Neuronal stem cell (in vitro differentiated cells): ENCODE data around the gene SAMD4A.

Experiments
- DNase-seq: peaks from one replicate; pipeline ENCODE4 v3.0.0-alpha.2; 2013; ENCODE audit warnings: low spot score
- H2AFZ ChIP-seq: one replicate; pipeline ENCODE4 v1.6.1; 2013; ENCODE audit warnings: mild to moderate bottlenecking, low read length, inconsistent platforms
- H2AK5ac ChIP-seq: 2 replicates; pipeline ENCODE4 v1.6.1; 2013; ENCODE audit warnings: low read depth, mild to moderate bottlenecking, inconsistent platforms, low read length, moderate library complexity, mixed read lengths
- H2BK120ac ChIP-seq: 2 replicates; pipeline ENCODE4 v1.6.1; 2013; ENCODE audit warnings: low read depth, mild to moderate bottlenecking, inconsistent platforms, low read length, moderate library complexity, mixed read lengths
- H2BK12ac ChIP-seq: one replicate; pipeline ENCODE4 v1.6.1; 2013; ENCODE audit warnings: low read length, inconsistent platforms
- H2BK15ac ChIP-seq: 2 replicates; pipeline ENCODE4 v1.6.1; 2013; ENCODE audit warnings: mild to moderate bottlenecking, low read length, inconsistent platforms, mixed read lengths
- H2BK5ac ChIP-seq: one replicate; pipeline ENCODE4 v1.6.1; 2013; ENCODE audit warnings: inconsistent platforms, mild to moderate bottlenecking, low read length, moderate library complexity
- H3K14ac ChIP-seq: one replicate; pipeline ENCODE4 v1.6.1; 2013; ENCODE audit warnings: low read length, inconsistent platforms
- H3K18ac ChIP-seq: 2 replicates; pipeline ENCODE4 v1.6.1; 2013; ENCODE audit warnings: low read length, inconsistent platforms
- H3K23ac ChIP-seq: 2 replicates; pipeline ENCODE4 v1.6.1; 2013; ENCODE audit warnings: low read depth, mild to moderate bottlenecking, mixed read lengths, low read length, inconsistent platforms; ENCODE audit not compliant: poor library complexity
- H3K27ac ChIP-seq: replicated peaks from 3 replicates; pipeline ENCODE4 v1.5.1; 2013; ENCODE audit warnings: low read length, inconsistent platforms
- H3K27me3 ChIP-seq, 3 experiments: 2 replicates each; pipeline ENCODE4 v1.6.1; 2013; ENCODE audit warnings: low read length in 3 of 3, mild to moderate bottlenecking in 2 of 3, inconsistent platforms in 1 of 3, low read depth in 1 of 3, mixed read lengths in 1 of 3, moderate library complexity in 1 of 3; ENCODE audit not compliant: control insufficient read depth in 3 of 3, insufficient read depth in 3 of 3
- H3K36me3 ChIP-seq, 2 donors: replicated peaks in 1 of 2; 2 replicates each; pipeline ENCODE4 v1.6.1; 2013; ENCODE audit warnings: low read length in 2 of 2; ENCODE audit not compliant: control insufficient read depth in 2 of 2, insufficient read depth in 2 of 2
- H3K4ac ChIP-seq: 2 replicates; pipeline ENCODE4 v1.6.1; 2013; ENCODE audit warnings: inconsistent platforms, mild to moderate bottlenecking, low read length, moderate library complexity
- H3K4me1 ChIP-seq, 2 donors: 1 replicate in 1 of 2; 2 replicates in 1 of 2; pipeline ENCODE4 v1.6.1; 2013; ENCODE audit warnings: low read length in 2 of 2, low read depth in 1 of 2; ENCODE audit not compliant: control insufficient read depth in 2 of 2, insufficient read depth in 1 of 2
- H3K4me2 ChIP-seq: one replicate; pipeline ENCODE4 v1.6.1; 2013; ENCODE audit warnings: mild to moderate bottlenecking, low read length, inconsistent platforms; ENCODE audit not compliant: insufficient read depth, poor library complexity, severe bottlenecking
- H3K4me3 ChIP-seq, 2 donors: 2 replicates each; pipeline ENCODE4 v1.5.1; 2013; ENCODE audit warnings: low read length in 2 of 2, mild to moderate bottlenecking in 2 of 2, inconsistent platforms in 1 of 2, moderate library complexity in 1 of 2
- H3K79me1 ChIP-seq: one replicate; pipeline ENCODE4 v1.6.1; 2013; ENCODE audit warnings: low read depth, mild to moderate bottlenecking, inconsistent platforms, low read length, moderate library complexity
- H3K9ac ChIP-seq: one replicate; pipeline ENCODE4 v1.6.1; 2013; ENCODE audit warnings: mild to moderate bottlenecking, low read depth, low read length, inconsistent platforms; ENCODE audit not compliant: poor library complexity
- H3K9me3 ChIP-seq, 2 donors: replicated peaks in 1 of 2; 2 replicates each; pipeline versions ENCODE3 to v1.6.1; 2013; ENCODE audit warnings: low read length in 2 of 2, mild to moderate bottlenecking in 2 of 2, inconsistent platforms in 1 of 2, low read depth in 1 of 2, mixed read lengths in 1 of 2, moderate library complexity in 1 of 2; ENCODE audit not compliant: control insufficient read depth in 2 of 2, insufficient read depth in 1 of 2
- H4K8ac ChIP-seq: one replicate; pipeline ENCODE4 v1.6.1; 2013; ENCODE audit warnings: low read depth, mild to moderate bottlenecking, inconsistent platforms, low read length, moderate library complexity
- H4K91ac ChIP-seq: one replicate; pipeline ENCODE4 v1.6.1; 2013; ENCODE audit warnings: low read length, low read depth, mild to moderate bottlenecking, inconsistent platforms; ENCODE audit not compliant: poor library complexity
- WGBS, 2 donors: extraction: QIAGEN DNeasy Blood & Tissue Kit; methylation state at CpG; one replicate each; pipeline ENCODE4 v1.1.7; 2013; ENCODE audit warnings: missing lambda C conversion rate in 2 of 2, mixed read lengths in 1 of 2; ENCODE audit not compliant: insufficient read length in 2 of 2, insufficient replicate concordance in 1 of 2; ENCODE audit errors: extremely low coverage in 2 of 2; 5-methylcytosine and 5-hydroxymethylcytosine counted together

The SAMD4A gene

GRCh38 chr14:54603362-54603761 is 36.4 kb downstream of the SAMD4A start:
- H3K23ac ChIP-seq = no peak overlapping the region
- H2BK5ac ChIP-seq = no peak overlapping the region
- H3K14ac ChIP-seq = no peak overlapping the region
- no peak overlapping the region for H2AFZ ChIP-seq
- H2BK15ac ChIP-seq = no peak overlapping the region
- H3K4ac ChIP-seq = no peak overlapping the region
- no peak overlapping the region for H3K4me2 ChIP-seq
- DNase-seq = no peak
- no peak overlapping the region for H3K18ac ChIP-seq
- no peak overlapping the region for H2AK5ac ChIP-seq
- peaks cover 3% of the 10 kb centered on the region for H3K79me1 ChIP-seq
- no peaks in the 10 kb centered on the region for H3K27me3 ChIP-seq
- H3K27ac ChIP-seq = no peak overlapping the region
- peaks cover 0 to 2% of the 10 kb centered on the region in 2 donors for H3K9me3 ChIP-seq
- H3K9ac ChIP-seq = no peak overlapping the region
- H2BK12ac ChIP-seq = no peak overlapping the region
- H2BK120ac ChIP-seq = no peak overlapping the region
- no peak overlapping the region for H4K8ac ChIP-seq
- no CpG with 5 or more reads among the region's 1 CpG for WGBS, 2 donors
- no peak overlapping the region for H3K4me3 ChIP-seq
- H3K4me1 ChIP-seq = peaks cover 3 to 6% of the 10 kb centered on the region in 2 donors
- no peak overlapping the region for H4K91ac ChIP-seq
- no peaks in the 10 kb centered on the region for H3K36me3 ChIP-seq

- no CpG with 5 or more reads among the region's 10 CpGs for WGBS, 2 donors
- H3K23ac ChIP-seq = no peak overlapping the region
- H3K4me3 ChIP-seq = no peak overlapping the region
- no peak overlapping the region for H3K4me2 ChIP-seq
- H3K79me1 ChIP-seq = peaks cover 3% of the 10 kb centered on the region
- DNase-seq = no peak
- no peak overlapping the region for H2BK5ac ChIP-seq
- H4K91ac ChIP-seq = peak overlapping the region; percentile 19
- H3K4me1 ChIP-seq = peaks cover 0 to 6% of the 10 kb centered on the region in 2 donors
- no peak overlapping the region for H4K8ac ChIP-seq
- no peaks in the 10 kb centered on the region for H3K27me3 ChIP-seq
- H3K27ac ChIP-seq = no peak overlapping the region
- peaks cover 2 to 5% of the 10 kb centered on the region in 2 donors for H3K9me3 ChIP-seq
- no peak overlapping the region for H3K4ac ChIP-seq
- no peak overlapping the region for H2BK12ac ChIP-seq
- peak overlapping the region; percentile 50 for H3K18ac ChIP-seq
- no peak overlapping the region for H3K14ac ChIP-seq
- no peaks in the 10 kb centered on the region for H3K36me3 ChIP-seq
- peak overlapping the region; percentile 3 for H2AK5ac ChIP-seq
- H3K9ac ChIP-seq = no peak overlapping the region
- no peak overlapping the region for H2BK15ac ChIP-seq
- H2BK120ac ChIP-seq = no peak overlapping the region
- no peak overlapping the region for H2AFZ ChIP-seq
Observed at GRCh38 chr14:54606178-54606577, 39.2 kb downstream of the SAMD4A start.

- peak overlapping the region; percentile 89 for H3K23ac ChIP-seq
- H3K4me1 ChIP-seq = peaks cover 0 to 6% of the 10 kb centered on the region in 2 donors
- H2BK120ac ChIP-seq = no peak overlapping the region
- no peak overlapping the region for H3K18ac ChIP-seq
- no peaks in the 10 kb centered on the region for H3K36me3 ChIP-seq
- H3K4me3 ChIP-seq = peak overlapping the region in 1 of 2 donors; percentile 57
- H3K27me3 ChIP-seq = no peaks in the 10 kb centered on the region
- no peak overlapping the region for H2AK5ac ChIP-seq
- peak overlapping the region; percentile 65 for H3K9ac ChIP-seq
- H3K27ac ChIP-seq = no peak overlapping the region
- no peak for DNase-seq
- H3K14ac ChIP-seq = no peak overlapping the region
- no peak overlapping the region for H4K91ac ChIP-seq
- H2BK15ac ChIP-seq = peak overlapping the region; percentile 68
- no peak overlapping the region for H2BK12ac ChIP-seq
- H3K4ac ChIP-seq = no peak overlapping the region
- H3K4me2 ChIP-seq = no peak overlapping the region
- H3K9me3 ChIP-seq = peaks cover 2 to 5% of the 10 kb centered on the region in 2 donors
- H4K8ac ChIP-seq = no peak overlapping the region
- WGBS, 2 donors = no CpG with 5 or more reads among the region's 3 CpGs
- no peak overlapping the region for H2BK5ac ChIP-seq
- peaks cover 3% of the 10 kb centered on the region for H3K79me1 ChIP-seq
- no peak overlapping the region for H2AFZ ChIP-seq
Observed at GRCh38 chr14:54606631-54607133, 39.8 kb downstream of the SAMD4A start.

GRCh38 chr14:54609576-54609975 is 42.6 kb downstream of the SAMD4A start:
- H3K9ac ChIP-seq = no peak overlapping the region
- no peak overlapping the region for H3K4me3 ChIP-seq
- peaks cover 0 to 6% of the 10 kb centered on the region in 2 donors for H3K4me1 ChIP-seq

More at GRCh38 chr14:54609576-54609975, 42.6 kb downstream of the SAMD4A start:
- no peaks in the 10 kb centered on the region for H3K36me3 ChIP-seq
- no peak overlapping the region for H3K18ac ChIP-seq
- H4K8ac ChIP-seq = no peak overlapping the region
- H3K27me3 ChIP-seq = no peaks in the 10 kb centered on the region
- H3K14ac ChIP-seq = no peak overlapping the region
- H3K4me2 ChIP-seq = no peak overlapping the region
- no peak overlapping the region for H3K23ac ChIP-seq
- H3K4ac ChIP-seq = no peak overlapping the region
- H2BK120ac ChIP-seq = no peak overlapping the region
- no peak overlapping the region for H2AFZ ChIP-seq
- H3K79me1 ChIP-seq = peaks cover 3% of the 10 kb centered on the region
- no peak overlapping the region for H2BK5ac ChIP-seq
- no CpG with 5 or more reads among the region's 5 CpGs for WGBS, 2 donors
- H2BK15ac ChIP-seq = no peak overlapping the region
- peaks cover 2 to 5% of the 10 kb centered on the region in 2 donors for H3K9me3 ChIP-seq
- no peak overlapping the region for H3K27ac ChIP-seq
- no peak overlapping the region for H2AK5ac ChIP-seq
- no peak for DNase-seq
- no peak overlapping the region for H2BK12ac ChIP-seq
- no peak overlapping the region for H4K91ac ChIP-seq
